Measurements from ENCODE around the gene SLC16A8. TPM values are rescaled to one million over a fixed set of nuclear protein-coding genes. Genes with fewer than 3 reads are reported as not detected.

SLC16A8 gene
- total and polyA plus RNA-seq, 2 of the 13 experiments (the other 11 are each of a cell fraction or from before 2014, with no cell fraction given) = not detected

DNA sequence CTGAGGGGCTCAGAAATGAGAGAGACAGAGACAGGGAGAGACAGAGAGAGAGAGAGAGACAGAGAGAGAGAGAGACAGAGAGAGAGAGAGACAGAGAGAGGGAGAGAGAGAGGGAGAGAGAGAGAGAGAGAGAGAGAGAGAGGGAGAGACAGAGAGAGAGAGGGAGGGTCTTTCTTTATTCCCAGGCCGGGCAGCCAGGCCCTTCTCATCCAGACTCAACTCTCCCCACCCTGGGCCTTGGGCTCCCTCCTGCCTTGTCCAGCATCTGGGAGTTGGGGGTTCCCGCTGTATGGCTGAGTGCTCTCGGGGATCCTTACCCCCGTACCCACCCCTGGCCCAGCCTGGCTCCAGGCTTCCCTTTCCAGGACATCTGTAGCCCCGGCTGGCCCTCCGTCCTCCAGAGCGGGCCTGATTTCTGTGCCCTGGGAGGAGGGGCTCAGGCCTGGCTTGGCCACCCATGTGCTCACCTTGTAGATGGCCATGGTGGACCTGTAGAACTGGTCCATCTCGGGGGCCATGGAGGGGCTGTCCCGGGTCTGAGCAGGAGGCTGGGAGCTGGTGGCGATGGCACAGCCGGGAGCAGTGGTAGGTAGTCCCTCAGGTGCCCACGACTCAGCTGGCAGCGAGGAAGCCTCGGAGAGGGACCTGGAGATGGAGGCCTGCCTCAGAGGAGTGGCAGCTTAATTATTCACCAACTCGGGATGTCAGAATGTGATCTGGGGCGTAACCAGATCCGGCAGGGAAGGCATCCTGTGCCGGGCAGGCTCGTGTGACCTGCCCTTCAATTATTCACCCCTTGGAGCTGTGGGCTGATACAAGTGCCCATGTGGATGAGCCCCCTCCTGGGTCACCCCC lies 26.3 kb upstream of the SLC16A8 start, which contains the start of gene BAIAP2L2 (continued):
- TF ChIP-seq HNF1A (IDR thresholded peaks at IDR 0.05; ENCODE audit: low read depth) (peak; percentile 87), HNF1A (CRISPR knock-in tag; IDR thresholded peaks at IDR 0.05; ENCODE audit: borderline replicate concordance) (peak; percentile 91), MIER3 (CRISPR knock-in tag; IDR thresholded peaks at IDR 0.05; ENCODE audit: borderline replicate concordance) (no peak), PAX8 (CRISPR knock-in tag; IDR thresholded peaks at IDR 0.05; ENCODE audit: borderline replicate concordance) (no peak), ZC3H13 (CRISPR knock-in tag; IDR thresholded peaks at IDR 0.05) (no peak), SMAD9 (CRISPR knock-in tag; IDR thresholded peaks at IDR 0.05) (no peak), SP1 (IDR thresholded peaks at IDR 0.05) (no peak), SP1 (CRISPR knock-in tag; IDR thresholded peaks at IDR 0.05) (no peak), HDAC6 (IDR thresholded peaks at IDR 0.05; ENCODE audit: low read depth, low read length) (no peak), HOXA3 (CRISPR knock-in tag; IDR thresholded peaks at IDR 0.05) (peak; percentile 35; the same call in 1 of the 2 replicates), ZNF124 (CRISPR knock-in tag; IDR thresholded peaks at IDR 0.05) (no peak), HNRNPL (IDR thresholded peaks at IDR 0.05; ENCODE audit: low read depth, low read length) (peak; percentile 82), AGO2 (optimal IDR thresholded peaks at IDR 0.05; ENCODE audit: low read depth, low read length) (peak; percentile 37), MAZ (IDR thresholded peaks at IDR 0.05; ENCODE audit: borderline replicate concordance, low read depth, low read length) (0 out of 2 replicates have a peak, but pooled peaks have one; percentile 9), MAZ (CRISPR knock-in tag; IDR thresholded peaks at IDR 0.05; ENCODE audit: low read depth) (peak; percentile 27; the same call in 1 of the 2 replicates), RFXANK (CRISPR knock-in tag; IDR thresholded peaks at IDR 0.05) (no peak), RBAK (CRISPR knock-in tag; IDR thresholded peaks at IDR 0.05) (no peak), GPBP1L1 (CRISPR knock-in tag; IDR thresholded peaks at IDR 0.05) (no peak), ZEB1 (IDR thresholded peaks at IDR 0.05; ENCODE audit: insufficient replicate concordance, low read depth) (no peak), ZNF850 (CRISPR knock-in tag; conservative IDR thresholded peaks at IDR 0.05) (no peak), PHF20 (CRISPR knock-in tag; IDR thresholded peaks at IDR 0.05) (no peak), ZNF264 (CRISPR knock-in tag; IDR thresholded peaks at IDR 0.05) (no peak), NCOR1 (IDR thresholded peaks at IDR 0.05; ENCODE audit: borderline replicate concordance, low read length) (no peak), IKZF4 (CRISPR knock-in tag; IDR thresholded peaks at IDR 0.05; ENCODE audit: borderline replicate concordance, low read depth, not compliant biosample characterization) (no peak)
- TF ChIP-seq, protein P1, sequence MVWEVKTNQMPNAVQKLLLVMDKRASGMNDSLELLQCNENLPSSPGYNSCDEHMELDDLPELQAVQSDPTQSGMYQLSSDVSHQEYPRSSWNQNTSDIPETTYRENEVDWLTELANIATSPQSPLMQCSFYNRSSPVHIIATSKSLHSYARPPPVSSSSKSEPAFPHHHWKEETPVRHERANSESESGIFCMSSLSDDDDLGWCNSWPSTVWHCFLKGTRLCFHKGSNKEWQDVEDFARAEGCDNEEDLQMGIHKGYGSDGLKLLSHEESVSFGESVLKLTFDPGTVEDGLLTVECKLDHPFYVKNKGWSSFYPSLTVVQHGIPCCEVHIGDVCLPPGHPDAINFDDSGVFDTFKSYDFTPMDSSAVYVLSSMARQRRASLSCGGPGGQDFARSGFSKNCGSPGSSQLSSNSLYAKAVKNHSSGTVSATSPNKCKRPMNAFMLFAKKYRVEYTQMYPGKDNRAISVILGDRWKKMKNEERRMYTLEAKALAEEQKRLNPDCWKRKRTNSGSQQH (CRISPR knock-in tag; IDR thresholded peaks at IDR 0.05; ENCODE audit: low read depth) = no peak
